Ramos (cell line): ENCODE results near the gene HHATL.

ENCODE experiments used
- in situ Hi-C: fragments of 300-500 bp; cut with MboI; formaldehyde crosslinking; loops from one replicate; pipeline ENCODE4 v1.14.3; 2022; ENCODE audit warnings: low sequenced_read_pairs; ENCODE audit not compliant: unreplicated experiment

HHATL gene, protein sequence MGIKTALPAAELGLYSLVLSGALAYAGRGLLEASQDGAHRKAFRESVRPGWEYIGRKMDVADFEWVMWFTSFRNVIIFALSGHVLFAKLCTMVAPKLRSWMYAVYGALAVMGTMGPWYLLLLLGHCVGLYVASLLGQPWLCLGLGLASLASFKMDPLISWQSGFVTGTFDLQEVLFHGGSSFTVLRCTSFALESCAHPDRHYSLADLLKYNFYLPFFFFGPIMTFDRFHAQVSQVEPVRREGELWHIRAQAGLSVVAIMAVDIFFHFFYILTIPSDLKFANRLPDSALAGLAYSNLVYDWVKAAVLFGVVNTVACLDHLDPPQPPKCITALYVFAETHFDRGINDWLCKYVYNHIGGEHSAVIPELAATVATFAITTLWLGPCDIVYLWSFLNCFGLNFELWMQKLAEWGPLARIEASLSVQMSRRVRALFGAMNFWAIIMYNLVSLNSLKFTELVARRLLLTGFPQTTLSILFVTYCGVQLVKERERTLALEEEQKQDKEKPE

DNA sequence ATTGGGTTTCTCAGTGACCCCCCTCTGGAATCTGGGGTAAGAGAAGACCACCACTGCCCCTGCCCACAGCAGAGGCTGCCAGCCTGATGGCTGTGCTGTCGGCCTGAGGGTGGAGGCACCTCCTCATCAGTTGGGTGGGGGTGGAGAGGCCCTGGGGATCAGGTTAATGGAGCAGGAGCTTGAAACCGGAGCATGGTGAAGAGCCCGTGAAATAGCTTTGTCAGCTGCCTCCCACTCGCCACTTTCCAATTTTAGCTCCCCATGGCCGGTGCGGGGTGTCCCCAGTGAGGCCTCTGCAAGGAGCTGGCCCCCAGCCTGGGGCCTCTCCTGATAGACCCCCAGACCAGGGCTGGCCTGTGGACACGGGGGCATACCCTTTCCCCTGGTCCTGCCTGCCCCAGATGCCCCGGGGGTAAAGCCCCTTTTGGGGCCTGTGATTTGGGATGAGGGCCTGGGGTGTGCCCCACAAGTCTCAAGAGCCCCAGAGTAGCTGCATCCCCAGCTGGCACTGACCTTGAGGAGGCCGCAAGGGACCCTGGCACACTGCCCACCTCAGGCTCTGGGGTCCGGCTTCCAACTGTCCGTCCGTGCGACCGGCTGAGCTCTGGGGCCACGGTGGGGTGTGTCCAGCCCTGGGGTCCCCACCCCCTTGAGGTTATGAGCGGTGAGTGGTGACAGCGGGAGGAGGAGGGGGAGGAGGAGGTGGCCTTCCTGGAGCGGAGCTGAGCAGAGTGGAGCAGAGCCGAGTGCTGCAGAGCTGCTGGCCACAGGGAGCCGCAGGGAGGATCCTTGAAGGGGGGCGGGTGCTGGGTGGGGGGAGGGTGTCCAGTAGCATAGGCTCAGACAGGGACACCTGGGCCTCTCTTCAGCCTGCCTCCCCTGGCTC lies at the start of gene HHATL:
Gene HHATL (minus strand): TSS at position 733 of the 886 bp plus-strand sequence. CDS start 1,972 bp downstream, outside the sequence.
- in situ Hi-C loops, result no loop called here

DNA sequence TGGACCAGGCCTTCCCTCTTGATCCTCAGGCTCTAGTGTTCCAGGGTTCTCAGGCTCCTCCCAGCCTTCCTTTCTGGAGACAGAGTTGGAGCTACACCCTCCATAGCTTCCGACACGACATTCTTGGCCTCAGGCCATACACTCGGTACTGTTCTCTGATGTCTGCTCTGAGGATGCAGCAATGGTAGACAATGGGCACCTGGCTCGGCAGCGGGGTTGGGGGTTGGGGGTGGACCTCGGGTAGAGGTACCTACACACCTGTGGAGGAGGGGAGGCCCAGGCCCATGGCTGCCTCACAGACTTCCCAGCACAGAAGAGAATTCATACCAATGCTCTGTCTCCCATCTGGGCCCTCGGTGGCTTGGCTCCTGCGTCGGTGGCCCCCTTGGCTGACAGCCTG lies 49.0 kb upstream of the HHATL start:
- in situ Hi-C loops, result no loop called here

DNA sequence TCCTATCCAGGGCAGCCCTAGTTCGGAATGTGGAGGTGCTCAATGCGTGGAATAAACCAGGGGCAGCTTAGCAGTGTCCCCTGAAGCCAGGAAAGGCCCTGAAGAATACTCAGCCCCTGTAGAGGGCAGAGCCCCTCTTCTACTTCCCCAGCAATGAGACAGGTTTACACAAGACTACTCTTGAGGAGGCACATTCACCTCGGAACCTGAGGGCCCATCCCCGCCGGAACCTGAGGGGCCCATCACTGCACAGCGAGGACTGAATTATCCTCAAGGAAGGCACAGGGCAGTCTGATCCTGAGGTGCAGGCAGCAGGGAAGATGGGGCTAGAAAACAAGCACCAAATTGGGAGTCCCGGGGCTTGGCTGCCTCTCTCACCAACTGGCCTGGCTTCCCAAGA lies 48.2 kb upstream of the HHATL start:
- in situ Hi-C loops, result no loop called here

DNA sequence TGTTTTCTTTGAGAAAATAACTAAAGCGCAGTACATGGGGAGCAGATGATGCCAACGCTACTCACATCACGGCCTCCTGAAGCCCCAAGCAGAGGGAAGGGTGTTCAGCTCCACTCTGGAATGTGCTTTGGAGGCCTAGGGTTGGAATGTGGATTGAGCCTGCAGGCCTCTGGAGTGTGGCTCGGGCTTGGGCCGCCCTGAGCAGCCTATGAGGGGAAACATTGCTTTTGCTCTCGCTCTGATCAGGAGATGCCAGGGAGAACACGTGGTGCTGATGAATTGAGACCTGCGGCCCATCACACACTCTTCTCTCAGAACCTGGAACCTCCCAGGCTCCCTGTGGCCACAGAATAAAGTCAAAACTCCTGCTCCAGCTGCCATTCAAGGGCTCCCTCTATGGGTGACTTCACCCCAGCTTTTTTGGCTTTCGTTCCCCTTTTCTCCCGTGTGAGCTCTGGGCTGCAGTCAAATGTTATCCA lies 47.2 kb upstream of the HHATL start:
- in situ Hi-C loops, result loop anchor here (10.0 kb wide), 1 partner anchor 185 kb away; no protein-coding TSS in a partner anchor

DNA sequence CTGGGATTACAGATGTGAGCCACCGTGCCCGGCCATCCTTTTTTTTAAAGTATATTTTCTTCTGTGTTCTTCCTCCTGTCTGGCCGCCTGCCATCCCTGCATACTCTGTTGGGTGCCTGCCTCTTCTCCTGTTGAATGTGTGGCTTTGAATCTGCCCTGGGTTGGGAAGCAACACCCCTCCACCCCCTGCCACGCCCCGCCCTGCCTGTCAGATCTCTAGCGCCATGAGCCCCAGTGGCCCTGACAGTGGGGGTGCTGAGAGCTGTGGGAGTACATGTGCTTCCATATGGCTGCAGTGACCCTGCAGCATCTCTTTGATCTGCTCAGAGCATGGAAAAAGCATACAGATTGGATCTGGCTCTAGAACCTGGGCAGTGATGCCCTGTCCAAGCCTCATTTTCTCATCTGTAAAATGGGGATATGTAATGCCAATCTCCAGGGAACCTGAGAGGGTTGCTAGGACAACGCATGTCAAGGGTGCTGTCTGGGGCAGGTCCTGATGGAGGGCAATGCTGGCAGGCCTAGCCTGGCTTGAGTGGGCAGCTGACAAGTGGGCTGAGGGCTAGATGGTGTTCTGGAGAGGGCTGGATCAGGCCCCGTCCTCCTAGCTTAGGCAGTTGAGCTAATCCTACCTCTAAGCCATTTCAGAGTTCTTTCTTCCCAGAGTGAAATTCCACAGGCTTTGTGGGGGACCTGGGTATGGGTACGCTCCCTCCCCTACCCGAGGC lies 46.6 kb upstream of the HHATL start:
- in situ Hi-C loops, result loop anchor here (10.0 kb wide), 1 partner anchor 184 kb away; no protein-coding TSS in a partner anchor

DNA sequence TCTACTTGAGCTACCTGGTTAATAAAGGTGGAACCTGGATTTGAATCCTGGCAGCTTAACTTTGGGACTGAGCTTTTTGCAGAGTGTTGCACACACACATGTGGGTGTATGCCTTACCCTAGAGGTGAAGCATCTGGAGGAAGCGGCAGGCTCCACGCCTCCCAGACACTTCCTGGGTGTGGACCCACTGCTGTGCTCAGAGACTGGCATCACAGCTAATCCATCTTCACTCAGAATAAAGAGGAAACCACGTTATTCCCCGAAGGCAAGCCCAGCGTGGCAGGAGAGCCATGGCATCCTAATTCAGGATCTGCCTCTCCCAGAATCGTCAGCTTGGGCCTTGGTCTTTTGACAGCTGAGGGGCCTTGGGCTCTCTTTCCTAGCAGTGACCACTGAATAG lies 45.0 kb upstream of the HHATL start:
- in situ Hi-C loops, result loop anchor here (10.0 kb wide), 1 partner anchor 183 kb away; no protein-coding TSS in a partner anchor

DNA sequence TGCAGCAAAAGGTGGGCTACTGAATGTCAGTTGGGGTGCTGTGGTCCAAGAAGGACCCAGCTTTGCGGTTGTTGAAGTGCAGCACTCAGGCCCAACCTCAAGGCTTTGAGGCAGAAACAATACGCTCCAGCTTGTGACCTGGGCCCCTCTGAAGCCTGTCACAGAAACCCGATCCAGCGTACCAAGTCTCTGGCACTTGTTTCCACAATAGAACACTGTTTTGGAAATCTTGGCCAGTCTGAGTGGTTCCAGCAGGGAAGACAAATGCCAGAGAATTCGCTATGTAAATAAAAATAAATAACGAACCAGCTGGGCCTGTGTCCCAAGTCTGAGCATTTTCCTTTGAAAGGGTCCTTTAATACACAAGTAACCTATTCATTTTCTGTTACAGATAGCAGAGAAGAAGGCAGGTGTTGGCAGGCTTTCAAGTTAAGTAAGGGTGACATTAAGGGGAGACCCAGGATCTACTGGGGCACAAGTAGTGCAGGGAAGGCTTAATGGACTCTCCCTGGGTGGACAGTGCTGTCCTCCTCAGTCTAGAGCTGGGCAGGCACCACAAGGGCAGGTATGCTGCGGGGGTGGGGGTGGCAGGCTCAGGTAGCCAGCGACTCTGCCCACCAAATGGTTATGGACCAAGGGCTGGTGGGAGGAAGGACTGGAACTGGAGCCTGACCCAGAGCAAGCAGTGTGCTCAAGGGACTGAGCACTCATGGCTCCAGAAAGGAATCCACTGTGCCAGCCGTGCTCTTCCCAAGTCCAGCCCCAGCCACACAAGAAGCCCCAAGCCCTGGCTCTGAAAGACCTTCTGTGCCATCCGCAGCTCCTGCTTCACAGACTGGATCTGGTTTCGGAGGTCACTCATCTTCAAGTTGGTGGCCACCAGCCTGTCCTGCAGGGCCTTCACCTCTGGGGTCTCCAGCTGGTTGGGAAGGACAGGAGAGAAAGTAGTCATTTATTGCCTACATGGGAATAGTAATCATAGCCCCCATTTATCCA lies 44.2 kb upstream of the HHATL start:
- in situ Hi-C loops, result loop anchor here (10.0 kb wide), 1 partner anchor 182 kb away; no protein-coding TSS in a partner anchor

DNA sequence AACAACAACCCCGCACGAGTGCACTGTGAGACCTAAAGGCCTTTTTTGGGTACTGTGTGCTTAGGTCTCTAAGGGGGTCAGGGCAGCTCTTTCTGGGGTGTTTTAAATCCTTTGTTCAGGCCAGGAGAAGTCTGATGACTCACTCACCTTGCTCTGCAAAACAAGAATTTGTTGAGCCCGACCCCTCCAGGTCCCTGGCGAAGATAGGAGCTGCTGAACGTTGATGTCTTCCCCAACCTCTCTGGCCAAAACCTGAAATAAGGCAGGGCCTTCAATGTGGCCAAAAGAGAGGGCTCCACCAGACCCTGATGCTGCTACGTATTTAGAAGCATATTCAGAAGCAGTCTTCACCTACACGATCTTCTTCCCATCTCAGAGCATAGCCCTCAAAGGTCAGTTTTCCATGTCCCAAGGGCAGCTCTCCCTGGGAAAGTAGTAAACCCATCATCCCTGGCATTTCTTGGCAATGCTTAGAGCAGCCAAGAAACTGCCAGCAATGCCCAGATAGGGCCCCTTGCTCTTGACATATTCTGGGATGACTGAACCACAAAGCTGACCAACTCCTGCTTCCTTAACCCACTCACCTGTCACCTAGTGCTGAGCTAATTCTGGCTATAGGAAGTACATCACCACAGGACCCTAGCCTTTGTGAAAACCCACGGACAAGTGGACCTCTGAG lies 43.3 kb upstream of the HHATL start:
- in situ Hi-C loops, result loop anchor here (10.0 kb wide), 1 partner anchor 181 kb away; no protein-coding TSS in a partner anchor

DNA sequence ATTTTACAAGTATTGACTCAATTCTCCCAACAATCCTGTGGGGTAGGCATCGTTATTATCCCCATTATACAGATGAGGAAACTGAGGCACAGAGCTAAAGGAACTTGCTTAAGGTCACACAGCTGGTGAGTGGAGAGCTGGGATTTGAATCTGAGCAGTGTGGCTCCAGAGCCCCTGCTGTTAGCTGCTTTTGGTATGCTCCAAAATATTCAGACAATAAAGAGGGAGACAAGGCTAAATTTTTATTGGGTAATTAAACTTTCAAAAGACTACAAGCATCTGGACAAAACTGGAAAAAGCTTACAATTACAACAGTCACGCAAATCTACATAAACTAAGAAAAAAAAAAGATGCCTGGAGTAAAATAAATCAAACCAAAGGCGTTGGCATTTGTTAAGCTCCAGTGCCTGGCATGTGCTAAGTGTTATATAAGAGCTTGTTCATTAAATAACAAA lies 42.7 kb upstream of the HHATL start:
- in situ Hi-C loops, result loop anchor here (10.0 kb wide), 1 partner anchor 181 kb away; no protein-coding TSS in a partner anchor

DNA sequence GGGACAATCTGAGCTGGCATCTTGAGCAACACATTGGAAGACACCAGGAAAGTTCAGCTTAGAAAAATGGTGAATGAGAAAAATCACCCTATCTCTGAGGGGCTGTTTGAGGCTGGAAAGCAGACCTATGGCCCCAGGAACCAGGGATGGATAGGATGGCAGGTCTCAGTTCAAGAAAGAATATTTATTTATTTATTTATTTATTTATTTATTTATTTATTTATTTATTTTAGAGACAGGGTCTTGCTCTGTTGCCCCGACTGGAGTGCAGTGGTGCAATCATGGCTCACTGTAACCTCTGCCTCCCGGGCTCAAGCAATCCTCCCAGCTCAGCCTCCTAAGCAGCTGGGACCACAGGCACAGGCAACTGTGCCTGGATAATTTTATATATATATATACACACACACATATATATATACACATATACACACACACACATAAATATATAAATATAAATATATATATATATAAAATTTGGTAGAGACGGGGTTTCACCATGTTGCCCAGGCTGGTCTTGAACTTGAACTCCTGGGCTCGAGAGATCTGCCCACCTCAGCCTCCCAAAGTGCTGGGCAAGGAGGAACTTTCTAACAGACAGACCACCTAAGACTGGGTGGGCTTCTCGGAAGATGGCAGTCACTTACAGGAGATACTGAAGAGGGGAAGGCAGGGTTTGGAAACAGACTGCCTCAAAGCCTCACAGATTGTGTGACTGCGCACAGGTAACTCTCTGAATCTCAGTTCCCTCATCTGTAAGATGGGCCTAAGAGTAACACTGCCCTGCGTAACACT lies 40.8 kb upstream of the HHATL start:
- in situ Hi-C loops, result loop anchor here (10.0 kb wide), 1 partner anchor 179 kb away; no protein-coding TSS in a partner anchor

DNA sequence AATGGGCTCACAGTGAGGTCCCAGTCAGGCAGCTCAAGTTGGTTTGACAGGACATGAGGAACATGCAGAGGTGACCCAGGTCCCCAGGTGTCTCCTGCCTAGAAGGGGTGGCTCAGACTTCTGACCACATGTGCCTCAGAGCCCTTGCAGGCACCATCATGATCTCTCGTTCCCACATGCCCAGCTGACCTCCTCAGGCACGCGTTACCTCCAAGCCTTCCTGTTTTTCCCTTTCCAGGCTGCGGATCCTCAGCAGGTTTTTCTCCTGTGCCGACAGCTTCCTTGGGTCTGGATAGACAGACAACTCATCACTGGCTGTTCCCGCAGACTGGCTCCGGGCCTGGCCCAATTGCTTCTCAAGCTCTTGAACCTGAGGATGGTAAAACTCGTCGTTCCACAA lies 40.1 kb upstream of the HHATL start:
- in situ Hi-C loops, result loop anchor here (10.0 kb wide), 1 partner anchor 178 kb away; no protein-coding TSS in a partner anchor

DNA sequence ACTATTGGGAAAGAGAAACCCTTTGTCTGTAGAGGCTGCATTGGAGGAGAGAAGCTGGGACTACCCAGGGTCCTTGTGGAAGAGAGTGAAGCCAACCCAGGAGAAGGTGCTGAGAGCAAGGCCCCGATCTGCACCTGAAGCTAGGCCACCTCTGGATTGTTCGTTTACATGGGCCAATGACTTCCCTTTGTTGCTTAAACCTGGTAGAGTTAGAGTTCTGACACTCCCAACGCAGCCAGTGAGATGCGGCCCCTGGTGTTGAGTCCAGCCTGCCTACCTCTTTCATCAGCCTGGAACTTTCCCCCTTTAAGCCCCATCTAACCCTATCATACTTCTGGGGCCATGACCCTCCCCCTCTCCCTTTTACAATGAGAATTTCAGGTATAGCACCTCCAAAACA lies 39.7 kb upstream of the HHATL start:
- in situ Hi-C loops, result loop anchor here (10.0 kb wide), 1 partner anchor 177 kb away; no protein-coding TSS in a partner anchor

DNA sequence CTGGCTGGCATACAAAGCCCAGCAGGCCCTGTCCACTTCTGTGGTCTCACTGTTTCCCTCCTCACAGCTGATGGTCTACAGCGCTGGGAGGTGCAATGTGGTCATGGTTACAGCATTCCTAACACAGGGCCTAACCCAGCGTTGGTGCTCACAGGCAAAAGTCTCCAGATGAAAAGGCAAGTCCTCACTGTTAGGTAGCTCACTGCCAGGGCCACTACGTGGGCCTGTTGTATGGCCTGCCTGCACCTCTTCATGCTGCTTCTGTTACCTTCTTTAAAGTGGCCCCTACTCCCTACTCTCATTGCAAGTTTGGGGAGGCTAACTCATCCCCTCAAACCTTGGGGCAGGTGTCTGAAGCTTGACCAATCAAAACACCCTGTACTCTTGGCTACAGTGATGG lies 39.2 kb upstream of the HHATL start:
- in situ Hi-C loops, result loop anchor here (10.0 kb wide), 1 partner anchor 177 kb away; no protein-coding TSS in a partner anchor

DNA sequence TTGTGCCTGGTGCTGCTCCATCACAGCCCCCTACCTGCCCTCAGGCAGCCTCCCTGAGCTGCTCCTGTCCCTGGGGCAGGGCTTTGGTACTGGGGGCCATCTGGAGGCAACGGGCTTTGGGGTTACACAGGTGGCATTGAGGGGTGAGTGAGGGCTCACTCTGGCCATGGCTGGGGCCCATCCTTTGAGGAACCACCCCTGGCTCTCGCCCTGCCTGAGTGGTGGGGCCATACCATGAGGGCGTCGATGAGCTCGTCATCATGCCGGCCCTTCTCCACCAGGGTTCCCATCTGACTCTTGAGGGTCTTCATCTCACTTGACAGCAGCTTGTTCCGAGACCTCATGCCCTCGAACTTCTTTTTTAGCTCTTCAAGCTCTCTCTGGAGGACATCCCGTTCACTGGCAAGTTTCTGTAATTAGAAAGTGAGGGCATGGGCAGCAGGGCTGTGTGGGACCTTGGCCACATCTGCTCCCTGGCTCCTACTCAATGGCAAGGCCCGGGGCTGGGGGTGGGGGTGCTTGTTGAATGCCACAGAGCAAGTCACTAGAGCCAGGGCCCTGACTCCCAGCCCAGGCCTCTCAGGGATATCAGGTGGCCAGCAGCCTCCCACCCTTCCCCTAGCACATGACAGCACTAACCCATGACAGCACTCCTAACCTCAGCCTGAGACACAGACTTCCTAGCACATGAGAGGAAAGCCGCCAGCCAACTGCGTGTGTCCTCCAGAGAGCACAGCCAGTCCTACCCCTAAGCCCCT lies 37.0 kb upstream of the HHATL start:
- in situ Hi-C loops, result loop anchor here (10.0 kb wide), 1 partner anchor 175 kb away; no protein-coding TSS in a partner anchor

DNA sequence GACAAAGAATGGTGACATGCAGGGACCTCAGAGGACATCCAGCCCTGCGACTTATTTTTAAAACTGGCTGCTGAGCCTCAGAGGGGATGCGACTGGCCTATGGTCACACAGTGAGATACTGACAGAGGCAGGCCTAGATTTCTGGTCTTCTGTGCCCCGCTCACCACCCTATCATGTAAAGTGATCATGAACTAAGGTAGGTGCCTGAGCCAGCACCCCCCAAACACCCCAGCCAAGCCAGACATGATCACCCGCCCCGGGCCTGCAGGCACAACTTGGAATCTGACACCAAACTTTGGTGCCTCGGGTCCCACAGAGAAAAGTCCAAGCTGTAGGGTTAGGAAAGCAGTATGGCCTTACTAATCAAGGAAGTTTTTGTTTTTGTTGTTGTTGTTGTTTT lies 33.9 kb upstream of the HHATL start:
- in situ Hi-C loops, result no loop called here

DNA sequence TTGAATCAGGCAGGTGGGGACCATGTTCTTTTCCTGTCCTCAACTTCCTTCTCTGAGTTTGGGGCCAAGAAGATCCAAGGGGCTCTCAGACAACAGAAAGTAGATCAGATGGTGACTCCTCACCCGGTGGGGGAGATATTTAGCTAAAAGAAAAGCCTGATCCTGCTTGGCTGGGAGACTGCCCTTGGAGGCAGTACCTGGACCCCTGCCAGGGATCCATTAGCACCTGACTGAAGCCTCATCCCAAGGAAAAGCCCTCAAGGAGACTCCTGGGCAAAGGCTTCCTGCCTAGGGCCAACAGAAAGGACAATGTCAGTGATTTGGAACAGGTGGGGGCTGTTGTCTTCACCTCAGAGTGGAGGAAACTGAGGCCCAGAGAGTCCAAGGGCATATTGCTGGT lies 33.5 kb upstream of the HHATL start:
- in situ Hi-C loops, result no loop called here
